ENCODE data around the gene CHN2. TPM values are rescaled to one million over a fixed set of nuclear protein-coding genes. Genes with fewer than 3 reads are reported as not detected.

The CHN2 gene
- total and polyA plus RNA-seq, 2 donors (not counting 1 experiment from before 2014, with no cell fraction given) = 0.86 to 1.4 TPM

GRCh38 chr7:29247963-29248236 lies 53.3 kb downstream of the CHN2 start:
- 97% methylated on average over 3 of the region's 3 CpGs for whole genome bisulfite sequencing (ENCODE audit: insufficient coverage)
- Mint-ChIP-seq H3K27me3 (no peaks in the 10 kb centered on the region), H3K27ac (no peak overlapping the region), H3K4me1 (peaks cover 23% of the 10 kb centered on the region), H3K9me3 (ENCODE audit: insufficient read depth) (no peaks in the 10 kb centered on the region), H3K4me3 (no peak overlapping the region)
- intact Hi-C loops (cut with micrococcal nuclease) = no loop called here
- Histone ChIP-seq H3K79me2 (ENCODE audit: control insufficient read depth, insufficient read depth, low read length) (no peaks in the 10 kb centered on the region), H2AFZ (ENCODE audit: insufficient read depth, low read depth, low read length, poor library complexity, severe bottlenecking) (no peak overlapping the region), H3K36me3 (replicated peaks in 1 of 2; ENCODE audit: control extremely low read depth in 1 of 2, control insufficient read depth in 1 of 2, extremely low read depth in 1 of 2, insufficient read depth in 2 of 2, low read length in 1 of 2) (no peaks in the 10 kb centered on the region), H3K27ac (ENCODE audit: low read length in 2 of 2) (no peak overlapping the region), H3K9me3 (ENCODE audit: control extremely low read depth in 1 of 3, control insufficient read depth in 2 of 3, insufficient read depth in 1 of 3, low read length in 2 of 3) (no peaks in the 10 kb centered on the region), H3K4me3 (ENCODE audit: control extremely low read depth in 1 of 5, extremely low read depth in 1 of 5, insufficient read depth in 1 of 5, low read depth in 2 of 5, low read length in 4 of 5) (no peak overlapping the region), H3K4me1 (ENCODE audit: control insufficient read depth in 2 of 2, insufficient read depth in 2 of 2, low read length in 2 of 2) (peaks cover 14 to 23% of the 10 kb centered on the region in 2 donors), H3K4me2 (replicated peaks; ENCODE audit: low read depth, low read length, poor library complexity, severe bottlenecking) (no peak overlapping the region), H4K20me1 (ENCODE audit: control insufficient read depth, insufficient read depth, low read length, poor library complexity, severe bottlenecking) (no peaks in the 10 kb centered on the region), H3K27me3 (replicated peaks in 1 of 4; ENCODE audit: control extremely low read depth in 1 of 4, control insufficient read depth in 3 of 4, insufficient read depth in 4 of 4, low read length in 3 of 4) (no peaks in the 10 kb centered on the region), H3K9ac (ENCODE audit: low read length) (no peak overlapping the region)
- ChIA-PET CTCF (no interaction called here), POLR2A (no interaction called here)
- no peak for TF ChIP-seq CTCF (IDR thresholded peaks at IDR 0.05)
- ATAC-seq (ENCODE audit: low read depth) (no peak), DNase-seq (no peak)

- TF ChIP-seq EZH2 (IDR thresholded peaks at IDR 0.05; ENCODE audit: borderline replicate concordance, insufficient read depth, low read depth, low read length, poor library complexity, severe bottlenecking) (no peak), CTCF (IDR thresholded peaks at IDR 0.05) (no peak)
- H3K27me3 Mint-ChIP-seq = no peaks in the 10 kb centered on the region
- no peak overlapping the region for H3K4me3 ChIP-seq (ENCODE audit: control extremely low read depth in 1 of 5, extremely low read depth in 1 of 5, insufficient read depth in 1 of 5, low read depth in 2 of 5, low read length in 4 of 5)
- no peaks in the 10 kb centered on the region for H3K9me3 ChIP-seq (ENCODE audit: control extremely low read depth in 1 of 3, control insufficient read depth in 2 of 3, insufficient read depth in 1 of 3, low read length in 2 of 3)
- ChIA-PET CTCF (no interaction called here), POLR2A (no interaction called here)
- 88% methylated on average over 8 of the region's 8 CpGs for WGBS (ENCODE audit: insufficient coverage)
- H3K4me1 Mint-ChIP-seq = peaks cover 19% of the 10 kb centered on the region
- no peaks in the 10 kb centered on the region for H3K9me3 Mint-ChIP-seq (ENCODE audit: insufficient read depth)
- H4K20me1 ChIP-seq (ENCODE audit: control insufficient read depth, insufficient read depth, low read length, poor library complexity, severe bottlenecking) = no peaks in the 10 kb centered on the region
- DNase-seq (no peak), ATAC-seq (ENCODE audit: low read depth) (no peak)
- H3K4me3 Mint-ChIP-seq = no peak overlapping the region
- no peaks in the 10 kb centered on the region for H3K79me2 ChIP-seq (ENCODE audit: control insufficient read depth, insufficient read depth, low read length)
- H3K9ac ChIP-seq (ENCODE audit: low read length) = no peak overlapping the region
- no peaks in the 10 kb centered on the region for H3K27me3 ChIP-seq (replicated peaks in 1 of 4; ENCODE audit: control extremely low read depth in 1 of 4, control insufficient read depth in 3 of 4, insufficient read depth in 4 of 4, low read length in 3 of 4)
- peaks cover 12 to 23% of the 10 kb centered on the region in 2 donors for H3K4me1 ChIP-seq (ENCODE audit: control insufficient read depth in 2 of 2, insufficient read depth in 2 of 2, low read length in 2 of 2)
- H3K36me3 ChIP-seq (replicated peaks in 1 of 2; ENCODE audit: control extremely low read depth in 1 of 2, control insufficient read depth in 1 of 2, extremely low read depth in 1 of 2, insufficient read depth in 2 of 2, low read length in 1 of 2) = no peaks in the 10 kb centered on the region
- no peak overlapping the region for H3K27ac Mint-ChIP-seq
- H3K4me2 ChIP-seq (replicated peaks; ENCODE audit: low read depth, low read length, poor library complexity, severe bottlenecking) = no peak overlapping the region
- intact Hi-C loops (cut with micrococcal nuclease) = no loop called here
- H3K27ac ChIP-seq (ENCODE audit: low read length in 2 of 2) = no peak overlapping the region
- H2AFZ ChIP-seq (ENCODE audit: insufficient read depth, low read depth, low read length, poor library complexity, severe bottlenecking) = no peak overlapping the region
Observed at GRCh38 chr7:29248713-29249382, 54.3 kb downstream of the CHN2 start.

All from B cell (primary cell).